Esophagus squamous epithelium (tissue), 4 donors: ENCODE data around the gene MYO5A.

Source experiments
- POLR2A ChIP-seq, 4 donors: fragments of 450-650 bp; IDR thresholded peaks; one replicate each; pipeline ENCODE4 v1.6.1; 2017; ENCODE audit warnings: antibody characterized with exemption in 4 of 4, mild to moderate bottlenecking in 4 of 4, moderate library complexity in 3 of 4
- TF ChIP-seq, protein P1 (sequence below), 6 experiments: fragments of 450-650 bp in 4 of 6; fragments of 200-600 bp in 2 of 6; sonication (generic) in 2 of 6; IDR thresholded peaks; one replicate each; pipeline ENCODE4 v1.5.1; 2016 to 2019; ENCODE audit warnings: antibody characterized with exemption in 6 of 6, mild to moderate bottlenecking in 4 of 6, moderate library complexity in 4 of 6

GRCh38 chr15:52290800-52291199, 237.9 kb downstream of the MYO5A start:
- TF ChIP-seq, protein P1, sequence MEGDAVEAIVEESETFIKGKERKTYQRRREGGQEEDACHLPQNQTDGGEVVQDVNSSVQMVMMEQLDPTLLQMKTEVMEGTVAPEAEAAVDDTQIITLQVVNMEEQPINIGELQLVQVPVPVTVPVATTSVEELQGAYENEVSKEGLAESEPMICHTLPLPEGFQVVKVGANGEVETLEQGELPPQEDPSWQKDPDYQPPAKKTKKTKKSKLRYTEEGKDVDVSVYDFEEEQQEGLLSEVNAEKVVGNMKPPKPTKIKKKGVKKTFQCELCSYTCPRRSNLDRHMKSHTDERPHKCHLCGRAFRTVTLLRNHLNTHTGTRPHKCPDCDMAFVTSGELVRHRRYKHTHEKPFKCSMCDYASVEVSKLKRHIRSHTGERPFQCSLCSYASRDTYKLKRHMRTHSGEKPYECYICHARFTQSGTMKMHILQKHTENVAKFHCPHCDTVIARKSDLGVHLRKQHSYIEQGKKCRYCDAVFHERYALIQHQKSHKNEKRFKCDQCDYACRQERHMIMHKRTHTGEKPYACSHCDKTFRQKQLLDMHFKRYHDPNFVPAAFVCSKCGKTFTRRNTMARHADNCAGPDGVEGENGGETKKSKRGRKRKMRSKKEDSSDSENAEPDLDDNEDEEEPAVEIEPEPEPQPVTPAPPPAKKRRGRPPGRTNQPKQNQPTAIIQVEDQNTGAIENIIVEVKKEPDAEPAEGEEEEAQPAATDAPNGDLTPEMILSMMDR (IDR thresholded peaks at IDR 0.05) = no peak
- no peak for TF ChIP-seq POLR2A (IDR thresholded peaks at IDR 0.05)
